GM12892 (cell line): ENCODE measurements around the gene KLF13.

Source experiments
- POLR2A ChIP-seq: IDR thresholded peaks from 2 replicates; pipeline ENCODE4 v1.6.1; 2011; ENCODE audit warnings: low read depth, low read length, control low read depth
- POLR2AphosphoS5 ChIP-seq: IDR thresholded peaks from 2 replicates; pipeline ENCODE4 v1.6.1; 2011; ENCODE audit warnings: low read depth, low read length, control low read depth
- TAF1 ChIP-seq: IDR thresholded peaks from 2 replicates; pipeline ENCODE4 v1.6.1; 2011; ENCODE audit warnings: low read depth, mild to moderate bottlenecking, control low read depth, low read length, borderline replicate concordance

DNA sequence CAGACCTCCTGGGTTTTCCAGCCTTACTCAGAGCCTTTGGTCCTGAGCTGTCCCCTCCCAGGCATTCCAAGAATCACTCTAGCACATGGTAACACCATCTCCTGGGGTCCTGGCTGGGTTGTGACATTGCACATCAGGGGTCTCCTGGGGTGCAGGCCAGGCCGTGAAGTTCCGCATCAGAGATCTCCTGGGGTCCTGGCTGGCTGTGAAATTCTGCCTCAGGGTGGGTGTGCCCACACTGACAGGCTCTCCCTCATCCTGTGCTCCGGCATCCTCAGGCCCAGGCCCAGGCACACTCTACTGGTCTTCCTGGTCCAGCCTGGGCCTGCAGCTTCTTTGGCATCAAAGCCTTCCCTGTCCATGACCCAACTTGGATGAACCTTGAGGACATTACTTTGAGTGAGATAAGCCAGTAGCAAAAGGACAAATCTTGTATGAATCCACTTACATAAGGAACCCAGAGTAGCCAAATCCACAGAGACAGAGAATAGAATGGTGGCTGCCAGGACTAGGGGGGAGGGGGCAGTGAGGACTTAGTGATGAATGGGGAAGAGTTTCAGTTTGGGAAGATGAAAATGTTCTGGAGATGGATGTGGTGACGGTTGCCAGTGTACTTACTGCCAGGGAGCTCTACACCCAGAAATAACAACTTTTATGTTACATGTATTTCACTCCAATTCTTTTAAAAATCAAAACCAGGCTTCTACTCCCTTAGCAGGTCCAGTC is 49.1 kb upstream of the KLF13 start:
- TF ChIP-seq POLR2AphosphoS5 (no peak), POLR2A (no peak), TAF1 (no peak)
